SK-N-SH (cell line): Measurements from ENCODE around the gene AREG. TPM values are rescaled to one million over a fixed set of nuclear protein-coding genes. Genes with fewer than 3 reads are reported as not detected.

ENCODE experiments used
- CTCF ChIA-PET: fragments of 300-600, 350-600 bp; formaldehyde crosslinking; extraction: SDS; loops from one replicate; lab custom pipeline; 2021; lab: Yijun Ruan, JAX
- POLR2A ChIA-PET: fragments of 350-600 bp; sonication (Branson Sonifier 250); formaldehyde crosslinking; extraction: SDS; loops from one replicate; lab custom pipeline; 2020; ENCODE audit warnings: antibody characterized with exemption, inconsistent platforms; lab: Yijun Ruan, JAX
- DNase-seq: peaks from one replicate; pipeline ENCODE4 v3.0.0; 2012
- H2AFZ ChIP-seq: fragments of 200-600 bp; sonication (generic); 2 replicates; pipeline ENCODE4 v1.8.1; 2016; ENCODE audit warnings: antibody characterized with exemption, mild to moderate bottlenecking, low read depth
- H3F3A ChIP-seq: fragments of 200-600 bp; sonication (generic); replicated peaks from 2 replicates; pipeline ENCODE3; 2016; ENCODE audit warnings: antibody characterized with exemption, mild to moderate bottlenecking; ENCODE audit not compliant: insufficient read depth
- H3K27ac ChIP-seq, 2 experiments: fragments of 200-500 bp in 1 of 2; fragments of 200-600 bp in 1 of 2; sonication (Bioruptor generic) in 1 of 2; sonication (generic), shearing (Covaris generic) in 1 of 2; 2 replicates each; pipeline versions ENCODE4 v1.5.1 to v1.6.1; 2014 to 2016; ENCODE audit warnings: low read depth in 2 of 2, inconsistent platforms in 1 of 2, low read length in 1 of 2, mild to moderate bottlenecking in 1 of 2, mixed read lengths in 1 of 2
- H3K27me3 ChIP-seq: fragments of 200-600 bp; sonication (generic), shearing (Covaris generic); 2 replicates; pipeline ENCODE4 v1.6.1; 2016; ENCODE audit warnings: mixed run types; ENCODE audit not compliant: insufficient read depth
- H3K36me3 ChIP-seq, 2 experiments: fragments of 200-500 bp in 1 of 2; fragments of 200-600 bp in 1 of 2; sonication (Bioruptor generic) in 1 of 2; sonication (generic) in 1 of 2; replicated peaks in 1 of 2; 2 replicates each; pipeline versions ENCODE3 to v1.5.1; 2014 to 2016; ENCODE audit warnings: low read length in 1 of 2, mild to moderate bottlenecking in 1 of 2; ENCODE audit not compliant: insufficient read depth in 2 of 2, control insufficient read depth in 1 of 2
- H3K4me1 ChIP-seq, 2 experiments: fragments of 200-500 bp in 1 of 2; fragments of 200-600 bp in 1 of 2; sonication (Bioruptor generic) in 1 of 2; sonication (generic), shearing (Covaris generic) in 1 of 2; 2 replicates each; pipeline versions ENCODE4 v1.5.1 to v1.6.1; 2014 to 2016; ENCODE audit warnings: low read depth in 1 of 2, low read length in 1 of 2, mixed run types in 1 of 2; ENCODE audit not compliant: insufficient read depth in 2 of 2, control insufficient read depth in 1 of 2
- H3K4me2 ChIP-seq: fragments of 200-600 bp; sonication (generic), shearing (Covaris generic); 2 replicates; pipeline ENCODE4 v1.6.1; 2017; ENCODE audit warnings: mixed run types
- H3K4me3 ChIP-seq, 2 experiments: fragments of 200-500 bp in 1 of 2; fragments of 200-600 bp in 1 of 2; sonication (Bioruptor generic) in 1 of 2; sonication (generic), shearing (Covaris generic) in 1 of 2; 2 replicates each; pipeline versions ENCODE4 v1.5.1 to v1.8.1; 2014 to 2016; ENCODE audit warnings: low read depth in 2 of 2, inconsistent platforms in 1 of 2, low read length in 1 of 2, mild to moderate bottlenecking in 1 of 2, mixed read lengths in 1 of 2, moderate library complexity in 1 of 2
- H3K79me2 ChIP-seq: fragments of 200-600 bp; sonication (generic); 2 replicates; pipeline ENCODE4 v1.8.1; 2017; ENCODE audit warnings: mild to moderate bottlenecking; ENCODE audit not compliant: insufficient read depth
- H3K9ac ChIP-seq: fragments of 200-600 bp; sonication (generic); 2 replicates; pipeline ENCODE4 v1.6.1; 2017; ENCODE audit warnings: mixed run types
- H3K9me2 ChIP-seq: fragments of 200-600 bp; sonication (generic); 2 replicates; pipeline ENCODE4 v1.6.1; 2017; ENCODE audit warnings: mixed run types
- H3K9me3 ChIP-seq: fragments of 200-600 bp; sonication (generic); 2 replicates; pipeline ENCODE4 v1.6.1; 2017; ENCODE audit warnings: mixed run types, mild to moderate bottlenecking, moderate library complexity
- H4K20me1 ChIP-seq: fragments of 200-600 bp; sonication (generic); 2 replicates; pipeline ENCODE4 v1.6.1; 2017; ENCODE audit warnings: mild to moderate bottlenecking, mixed run types; ENCODE audit not compliant: insufficient read depth
- CHD2 ChIP-seq: fragments of 150-350 bp; IDR thresholded peaks from 2 replicates; pipeline ENCODE4 v1.6.1; 2018; ENCODE audit warnings: low read length; ENCODE audit not compliant: partially characterized antibody
- ELF1 ChIP-seq: IDR thresholded peaks from 2 replicates; pipeline ENCODE4 v1.4.0; 2012
- EP300 ChIP-seq, 2 experiments: IDR thresholded peaks; 2 replicates each; pipeline versions ENCODE4 v1.4.0 to v1.6.1; 2012; ENCODE audit warnings: borderline replicate concordance in 1 of 2, low read depth in 1 of 2, low read length in 1 of 2
- EZH2phosphoT487 ChIP-seq: fragments of 200-600 bp; sonication (generic); IDR thresholded peaks from 2 replicates; pipeline ENCODE4 v1.6.1; 2017; ENCODE audit warnings: low read depth, mixed run types, mild to moderate bottlenecking, antibody characterized with exemption, moderate library complexity, borderline replicate concordance
- FOXM1 ChIP-seq: IDR thresholded peaks from 2 replicates; pipeline ENCODE4 v1.4.0; 2012; ENCODE audit warnings: low read depth, mild to moderate bottlenecking
- GATA2 ChIP-seq: sonication (generic); formaldehyde crosslinking; IDR thresholded peaks from 2 replicates; pipeline ENCODE4 v1.5.0; 2020; ENCODE audit warnings: mild to moderate bottlenecking, missing genetic modification reagents
- IRF3 ChIP-seq: fragments of 150-350 bp; IDR thresholded peaks from 2 replicates; pipeline ENCODE4 v1.6.1; 2016; ENCODE audit warnings: mild to moderate bottlenecking, low read depth, low read length
- MAX ChIP-seq: IDR thresholded peaks from 2 replicates; pipeline ENCODE4 v1.4.0; 2012; ENCODE audit warnings: low read depth
- MEF2A ChIP-seq: IDR thresholded peaks from 2 replicates; pipeline ENCODE4 v1.4.0; 2012; ENCODE audit warnings: low read depth, borderline replicate concordance
- NFIC ChIP-seq: IDR thresholded peaks from 2 replicates; pipeline ENCODE4 v1.4.0; 2012; ENCODE audit warnings: borderline replicate concordance
- NRF1 ChIP-seq: IDR thresholded peaks from 2 replicates; pipeline ENCODE4 v1.6.1; 2012; ENCODE audit warnings: low read depth, mild to moderate bottlenecking, low read length
- POLR2AphosphoS5 ChIP-seq: IDR thresholded peaks from 2 replicates; pipeline ENCODE4 v1.6.1; 2012; ENCODE audit warnings: low read depth, low read length
- RCOR1 ChIP-seq: fragments of 150-350 bp; IDR thresholded peaks from 2 replicates; pipeline ENCODE4 v1.6.1; 2017; ENCODE audit warnings: antibody characterized with exemption, low read length
- SMC3 ChIP-seq: IDR thresholded peaks from 2 replicates; pipeline ENCODE4 v1.6.1; 2012; ENCODE audit warnings: low read depth, low read length, improper control_type of control experiment
- TAF1 ChIP-seq: IDR thresholded peaks from 2 replicates; pipeline ENCODE4 v1.6.1; 2012; ENCODE audit warnings: low read depth, mild to moderate bottlenecking, low read length, moderate library complexity, borderline replicate concordance
- TCF12 ChIP-seq: IDR thresholded peaks from 2 replicates; pipeline ENCODE4 v1.4.0; 2012
- USF2 ChIP-seq: fragments of 150-350 bp; IDR thresholded peaks from 2 replicates; pipeline ENCODE4 v1.6.1; 2017; ENCODE audit warnings: antibody characterized with exemption, low read length, low read depth, borderline replicate concordance
- YY1 ChIP-seq: IDR thresholded peaks from 2 replicates; pipeline ENCODE4 v1.4.0; 2012; ENCODE audit warnings: low read depth, mild to moderate bottlenecking
- ZBTB33 ChIP-seq: IDR thresholded peaks from 2 replicates; pipeline ENCODE4 v1.4.0; 2012; ENCODE audit warnings: low read depth, borderline replicate concordance
- WGBS: methylation state at CpG from one replicate; pipeline ENCODE4 v1.1.6; 2017; ENCODE audit warnings: low lambda C conversion rate; 5-methylcytosine and 5-hydroxymethylcytosine counted together
- polyA plus RNA-seq, 3 experiments: library from polyadenylated mRNA; depleted of rRNA; stranded (reverse); fragments of >200 nt; gene quantifications; 2 replicates each; pipeline ENCODE4 v1.2.3, GENCODE V29; 2012

The AREG gene
- polyA plus RNA-seq, 1 of the 3 experiments (the other 2 are of a cell fraction) = not detected

GRCh38 chr4:74451214-74451661, 6.3 kb downstream of the AREG start:
- TF ChIP-seq YY1 = no peak
- no peak for TF ChIP-seq RCOR1
- TF ChIP-seq FOXM1 = no peak
- TF ChIP-seq TCF12 = no peak
- no peak for TF ChIP-seq SMC3
- no peak for TF ChIP-seq USF2
- no peak for TF ChIP-seq NRF1
- TF ChIP-seq NFIC = no peak
- TF ChIP-seq CHD2 = no peak
- no peak for TF ChIP-seq MAX
- TF ChIP-seq POLR2AphosphoS5 = no peak
- TF ChIP-seq TAF1 = no peak
- TF ChIP-seq ELF1 = no peak
- no peak for TF ChIP-seq GATA2 (CRISPR knock-in tag)
- TF ChIP-seq ZBTB33 = no peak
- TF ChIP-seq EP300 (IDR thresholded peaks at IDR 0.05; ENCODE audit: borderline replicate concordance in 1 of 2, low read depth in 1 of 2, low read length in 1 of 2) = no peak
- TF ChIP-seq IRF3 = no peak
- no peak for TF ChIP-seq MEF2A
- TF ChIP-seq EZH2phosphoT487 = no peak
- POLR2A ChIA-PET = no interaction called here
- no peaks in the 10 kb centered on the region for H3K4me1 ChIP-seq

More at GRCh38 chr4:74451214-74451661, 6.3 kb downstream of the AREG start:
- no peak overlapping the region for H3K4me3 ChIP-seq
- no peaks in the 10 kb centered on the region for H4K20me1 ChIP-seq
- peaks cover 8% of the 10 kb centered on the region; the same call in 1 of the 2 replicates for H3K27me3 ChIP-seq
- no peak overlapping the region for H3K9ac ChIP-seq
- H3K9me3 ChIP-seq = no peaks in the 10 kb centered on the region
- H3K27ac ChIP-seq = no peak overlapping the region
- CTCF ChIA-PET = interaction anchor here (1.2 kb wide), 1 partner anchor 14 kb away, joined by 3 read pairs; no protein-coding TSS in a partner anchor
- H3K36me3 ChIP-seq = no peaks in the 10 kb centered on the region
- DNase-seq = no peak
- no peaks in the 10 kb centered on the region for H3K79me2 ChIP-seq
- H2AFZ ChIP-seq = no peak overlapping the region
- H3K4me2 ChIP-seq = no peak overlapping the region
- WGBS = 4% methylated on average over 1 of the region's 1 CpG
- no peaks in the 10 kb centered on the region for H3K9me2 ChIP-seq
- no peaks in the 10 kb centered on the region for H3F3A ChIP-seq
